Sigmoid colon (tissue), 7 donors: ENCODE measurements around the gene CDHR3. TPM values are rescaled to one million over a fixed set of nuclear protein-coding genes. Genes with fewer than 3 reads are reported as not detected.
A peak's percentile ranks its signal among the peaks of the same experiment; 100 is the strongest.

ENCODE experiments used
- DNase-seq: peaks from one replicate; pipeline ENCODE4 v3.0.0-alpha.2; 2019
- H3K27ac ChIP-seq, 4 donors: fragments of 200-600 bp; sonication (generic); one replicate each; pipeline ENCODE4 v1.5.1; 2016 to 2019; ENCODE audit warnings: mild to moderate bottlenecking in 1 of 4
- H3K27me3 ChIP-seq, 3 donors: fragments of 200-600 bp; sonication (generic); one replicate each; pipeline ENCODE4 v1.5.1; 2019; ENCODE audit warnings: mild to moderate bottlenecking in 1 of 3
- H3K36me3 ChIP-seq, 4 donors: fragments of 200-600 bp; sonication (generic); one replicate each; pipeline ENCODE4 v1.5.1; 2016 to 2019
- H3K4me1 ChIP-seq, 4 donors: fragments of 200-600 bp; sonication (generic); one replicate each; pipeline ENCODE4 v1.5.1; 2017 to 2019
- H3K4me3 ChIP-seq, 4 donors: fragments of 200-600 bp; sonication (generic); one replicate each; pipeline ENCODE4 v1.5.1; 2017 to 2019; ENCODE audit warnings: mild to moderate bottlenecking in 2 of 4, moderate library complexity in 1 of 4
- H3K9me3 ChIP-seq, 4 donors: fragments of 200-600 bp in 3 of 4; sonication (generic) in 3 of 4; one replicate each; pipeline versions ENCODE4 v1.5.1 to v1.6.1; 2013 to 2019
- EP300 ChIP-seq, 4 donors: sonication (generic); formaldehyde crosslinking; IDR thresholded peaks; one replicate each; pipeline ENCODE4 v1.6.1; 2017; ENCODE audit warnings: antibody characterized with exemption in 4 of 4
- POLR2A ChIP-seq, 2 donors: fragments of 450-650 bp; IDR thresholded peaks; one replicate each; pipeline ENCODE4 v1.6.1; 2016; ENCODE audit warnings: antibody characterized with exemption in 2 of 2, mild to moderate bottlenecking in 2 of 2, moderate library complexity in 2 of 2
- POLR2AphosphoS5 ChIP-seq, 4 donors: sonication (generic); formaldehyde crosslinking; IDR thresholded peaks; one replicate each; pipeline ENCODE4 v1.6.1; 2017; ENCODE audit warnings: antibody characterized with exemption in 4 of 4
- WGBS, 2 donors: extraction: QIAGEN DNeasy Blood & Tissue Kit; methylation state at CpG; one replicate each; pipeline ENCODE4 v1.1.7; 2013; 5-methylcytosine and 5-hydroxymethylcytosine counted together
- intact Hi-C: fragments of 100-400 bp; cut with DNase I; formaldehyde crosslinking; loops from one replicate; pipeline ENCODE4 v1.15.1; 2023
- polyA plus RNA-seq, 3 donors: library from polyadenylated mRNA; stranded (reverse); fragments of 200-250 nt; gene quantifications; one replicate each; pipeline ENCODE4 v1.2.3, GENCODE V29; 2013
- total RNA-seq, 4 donors: library from RNA; depleted of rRNA; stranded (reverse); fragments of >200 nt; gene quantifications; one replicate each; pipeline ENCODE4 v1.1.0, GENCODE V29; 2016
- TF ChIP-seq, protein P1 (sequence below), 4 experiments: fragments of 450-650 bp in 3 of 4; fragments of 200-600 bp in 1 of 4; IDR thresholded peaks; one replicate each; pipeline ENCODE4 v1.5.1; 2016 to 2019; ENCODE audit warnings: antibody characterized with exemption in 4 of 4, mild to moderate bottlenecking in 3 of 4, moderate library complexity in 2 of 4
- donor health status: healthy with polysubstance abuse.
- donor health status: Bipolar disorder and iron deficiency.
- donor health status: healthy.

The CDHR3 gene
- total and polyA plus RNA-seq, 7 donors = 2.2 to 21.3 (median 3.7) TPM

DNA sequence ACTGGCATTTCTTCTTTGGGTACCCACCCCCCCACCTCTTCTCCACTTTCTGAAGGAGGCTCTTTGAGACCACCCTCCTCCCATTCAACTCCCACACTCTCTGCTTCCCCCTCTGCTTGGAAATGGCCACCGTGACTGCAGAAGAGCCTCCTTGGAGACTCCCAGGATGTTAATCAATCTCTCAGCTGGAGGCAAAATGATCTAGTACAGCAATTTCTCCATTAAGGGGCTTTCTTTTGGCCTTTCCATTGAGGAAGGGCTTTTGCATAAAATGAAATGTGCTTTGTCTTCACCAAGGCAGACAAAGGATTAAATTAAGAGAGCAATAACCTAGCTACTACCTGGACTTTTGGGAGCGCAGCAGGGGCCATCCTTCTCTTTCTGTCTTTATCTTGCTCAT lies 26.1 kb downstream of the CDHR3 start:
- Histone ChIP-seq H3K4me1 (peaks cover 0 to 4% (median 0%) of the 10 kb centered on the region in 4 donors), H3K27ac (peak overlapping the region in 1 of 4 donors; percentile 34), H3K36me3 (no peaks in the 10 kb centered on the region), H3K4me3 (no peak overlapping the region), H3K27me3 (no peaks in the 10 kb centered on the region), H3K9me3 (no peaks in the 10 kb centered on the region)
- intact Hi-C loops = no loop called here
- TF ChIP-seq EP300 (IDR thresholded peaks at IDR 0.05) (no peak), POLR2AphosphoS5 (IDR thresholded peaks at IDR 0.05) (no peak), POLR2A (IDR thresholded peaks at IDR 0.05) (no peak)
- TF ChIP-seq, protein P1, sequence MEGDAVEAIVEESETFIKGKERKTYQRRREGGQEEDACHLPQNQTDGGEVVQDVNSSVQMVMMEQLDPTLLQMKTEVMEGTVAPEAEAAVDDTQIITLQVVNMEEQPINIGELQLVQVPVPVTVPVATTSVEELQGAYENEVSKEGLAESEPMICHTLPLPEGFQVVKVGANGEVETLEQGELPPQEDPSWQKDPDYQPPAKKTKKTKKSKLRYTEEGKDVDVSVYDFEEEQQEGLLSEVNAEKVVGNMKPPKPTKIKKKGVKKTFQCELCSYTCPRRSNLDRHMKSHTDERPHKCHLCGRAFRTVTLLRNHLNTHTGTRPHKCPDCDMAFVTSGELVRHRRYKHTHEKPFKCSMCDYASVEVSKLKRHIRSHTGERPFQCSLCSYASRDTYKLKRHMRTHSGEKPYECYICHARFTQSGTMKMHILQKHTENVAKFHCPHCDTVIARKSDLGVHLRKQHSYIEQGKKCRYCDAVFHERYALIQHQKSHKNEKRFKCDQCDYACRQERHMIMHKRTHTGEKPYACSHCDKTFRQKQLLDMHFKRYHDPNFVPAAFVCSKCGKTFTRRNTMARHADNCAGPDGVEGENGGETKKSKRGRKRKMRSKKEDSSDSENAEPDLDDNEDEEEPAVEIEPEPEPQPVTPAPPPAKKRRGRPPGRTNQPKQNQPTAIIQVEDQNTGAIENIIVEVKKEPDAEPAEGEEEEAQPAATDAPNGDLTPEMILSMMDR (IDR thresholded peaks at IDR 0.05) = no peak
- DNase-seq = no peak
- WGBS, 2 donors = 69 to 78% methylated on average over 2 of the region's 2 CpGs

GRCh38 chr7:105989686-105990085 lies 26.6 kb downstream of the CDHR3 start:
- Histone ChIP-seq H3K9me3 (no peaks in the 10 kb centered on the region), H3K4me1 (peaks cover 0 to 4% (median 0%) of the 10 kb centered on the region in 4 donors), H3K36me3 (no peaks in the 10 kb centered on the region), H3K27me3 (no peaks in the 10 kb centered on the region), H3K27ac (peak overlapping the region in 1 of 4 donors; percentile 76), H3K4me3 (no peak overlapping the region)
- intact Hi-C loops = no loop called here
- no peak for TF ChIP-seq EP300 (IDR thresholded peaks at IDR 0.05)
- TF ChIP-seq POLR2AphosphoS5 (IDR thresholded peaks at IDR 0.05) = no peak
- no peak for TF ChIP-seq POLR2A (IDR thresholded peaks at IDR 0.05)
- TF ChIP-seq, protein P1 (IDR thresholded peaks at IDR 0.05) = no peak
- no peak for DNase-seq

DNA sequence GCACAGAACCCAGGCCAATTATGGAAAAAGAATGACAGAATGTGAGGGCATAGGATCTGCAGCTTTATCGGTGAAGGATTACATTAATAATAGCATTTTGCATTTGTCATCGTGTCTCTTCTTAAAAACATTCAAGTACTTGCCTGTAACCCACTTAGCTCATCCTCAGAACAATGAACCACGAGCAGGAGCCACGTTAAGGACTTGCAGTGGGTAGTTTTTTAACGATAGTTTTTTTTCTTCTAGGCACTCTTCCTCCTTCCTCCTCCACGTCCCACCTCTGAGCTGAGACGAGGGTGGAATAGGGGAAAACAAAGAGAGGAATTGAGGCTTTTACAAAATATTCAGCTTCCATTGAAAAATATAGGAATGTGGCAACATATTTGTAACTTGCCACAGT lies 27.1 kb downstream of the CDHR3 start:
- TF ChIP-seq EP300 (IDR thresholded peaks at IDR 0.05) (no peak), POLR2A (IDR thresholded peaks at IDR 0.05) (no peak), POLR2AphosphoS5 (IDR thresholded peaks at IDR 0.05) (no peak)
- TF ChIP-seq, protein P1 (IDR thresholded peaks at IDR 0.05) = no peak
- H3K4me3 ChIP-seq = no peak overlapping the region
- DNase-seq = no peak
- no peaks in the 10 kb centered on the region for H3K9me3 ChIP-seq
- WGBS, 2 donors = 84 to 86% methylated on average over 7 of the region's 7 CpGs
- peak overlapping the region in 1 of 4 donors; percentile 76 for H3K27ac ChIP-seq
- no peaks in the 10 kb centered on the region for H3K36me3 ChIP-seq
- no peaks in the 10 kb centered on the region for H3K27me3 ChIP-seq
- H3K4me1 ChIP-seq = peaks cover 0 to 2% (median 0%) of the 10 kb centered on the region in 4 donors
- intact Hi-C loops = no loop called here

GRCh38 chr7:105990727-105991453 lies 27.8 kb downstream of the CDHR3 start:
- H3K4me3 ChIP-seq = no peak overlapping the region
- H3K27me3 ChIP-seq = no peaks in the 10 kb centered on the region
- intact Hi-C loops = no loop called here
- WGBS, 2 donors = 82 to 90% methylated on average over 5 of the region's 5 CpGs
- DNase-seq = no peak
- no peaks in the 10 kb centered on the region for H3K36me3 ChIP-seq
- TF ChIP-seq EP300 (IDR thresholded peaks at IDR 0.05) (no peak), POLR2AphosphoS5 (IDR thresholded peaks at IDR 0.05) (no peak), POLR2A (IDR thresholded peaks at IDR 0.05) (no peak)
- TF ChIP-seq, protein P1 (IDR thresholded peaks at IDR 0.05) = no peak
- no peaks in the 10 kb centered on the region for H3K4me1 ChIP-seq
- peak overlapping the region in 1 of 4 donors; percentile 76 for H3K27ac ChIP-seq
- H3K9me3 ChIP-seq = no peaks in the 10 kb centered on the region
